ENCODE measurements around the gene UHMK1.
"Not testable (repeated sequence)": the region's sequence is repeated elsewhere in the genome, so short reads cannot be mapped to it uniquely, and the experiment has no call there.

Gene UHMK1

DNA sequence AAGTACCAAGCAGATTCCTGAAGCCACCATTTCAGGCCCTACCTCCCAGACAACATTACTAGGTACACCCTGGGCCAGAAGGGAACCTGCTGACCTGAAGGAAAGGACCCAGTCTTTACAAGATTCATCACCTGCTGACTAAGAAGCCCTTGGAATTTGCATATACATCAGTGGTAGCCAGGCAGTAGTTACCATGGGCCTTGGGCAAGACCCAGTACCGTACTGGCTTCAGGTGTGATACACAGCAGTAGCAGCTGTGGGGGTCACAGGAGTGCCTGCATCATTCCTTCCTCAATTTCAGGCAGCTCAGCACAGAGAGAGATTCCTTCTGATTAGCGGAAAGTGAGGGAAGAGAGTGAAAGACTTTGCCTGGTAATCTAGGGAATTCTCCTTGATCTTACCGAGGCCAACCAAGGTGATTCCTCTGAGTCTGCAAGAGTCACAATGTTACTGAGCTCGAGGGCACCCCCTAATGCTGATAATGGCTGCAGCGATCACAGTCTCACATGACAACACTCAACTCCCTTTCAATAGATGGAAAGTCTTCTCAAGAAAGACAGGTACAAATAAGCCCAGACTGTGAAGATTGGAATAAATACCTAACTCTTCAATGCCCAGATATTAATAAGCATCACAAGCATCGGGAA, 22.0 kb upstream of the UHMK1 start:
- H3K36me3 ChIP-seq (ENCODE audit: insufficient read depth, low read length): no peaks in the 10 kb centered on the region
- H3K27ac ChIP-seq (ENCODE audit: low read depth, low read length): no peak overlapping the region
- H3K4me1 ChIP-seq (ENCODE audit: control insufficient read depth, insufficient read depth, low read length, unreplicated experiment): no peaks in the 10 kb centered on the region
- H2AFZ ChIP-seq (ENCODE audit: low read length, unreplicated experiment): no peak overlapping the region
- H3K4me3 ChIP-seq (ENCODE audit: low read depth, low read length): no peak overlapping the region
- H3K79me2 ChIP-seq (ENCODE audit: control insufficient read depth, insufficient read depth, low read length, unreplicated experiment): no peaks in the 10 kb centered on the region
- H3K27me3 ChIP-seq (ENCODE audit: insufficient read depth, low read length): no peaks in the 10 kb centered on the region

DNA sequence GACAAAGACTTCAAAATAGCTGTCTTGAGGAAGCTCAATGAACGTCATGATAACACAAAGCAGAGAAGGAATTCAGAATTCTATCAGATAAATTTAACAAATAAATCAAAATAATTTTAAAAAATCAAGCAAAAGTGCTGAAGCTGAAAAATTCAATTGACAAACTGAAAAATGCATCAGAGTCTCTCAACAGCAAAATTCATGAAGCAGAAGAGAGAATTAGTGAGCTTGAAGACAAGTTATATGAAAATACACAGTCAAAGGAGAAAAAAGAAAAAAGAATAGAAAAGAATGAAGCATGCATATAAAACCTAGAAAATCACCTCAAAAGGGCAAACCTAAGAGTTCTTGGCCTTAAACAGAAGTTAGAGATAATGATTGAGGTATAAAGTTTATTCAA, 21.0 kb upstream of the UHMK1 start:
- no peaks in the 10 kb centered on the region for H3K79me2 ChIP-seq (ENCODE audit: control insufficient read depth, insufficient read depth, low read length, unreplicated experiment)
- no peaks in the 10 kb centered on the region for H3K27me3 ChIP-seq (ENCODE audit: insufficient read depth, low read length)
- H3K4me3 ChIP-seq (ENCODE audit: low read depth, low read length): no peak overlapping the region
- H3K27ac ChIP-seq (ENCODE audit: low read depth, low read length): no peak overlapping the region
- H3K36me3 ChIP-seq (ENCODE audit: insufficient read depth, low read length): no peaks in the 10 kb centered on the region
- H2AFZ ChIP-seq (ENCODE audit: low read length, unreplicated experiment): no peak overlapping the region
- H3K4me1 ChIP-seq (ENCODE audit: control insufficient read depth, insufficient read depth, low read length, unreplicated experiment): no peaks in the 10 kb centered on the region

DNA sequence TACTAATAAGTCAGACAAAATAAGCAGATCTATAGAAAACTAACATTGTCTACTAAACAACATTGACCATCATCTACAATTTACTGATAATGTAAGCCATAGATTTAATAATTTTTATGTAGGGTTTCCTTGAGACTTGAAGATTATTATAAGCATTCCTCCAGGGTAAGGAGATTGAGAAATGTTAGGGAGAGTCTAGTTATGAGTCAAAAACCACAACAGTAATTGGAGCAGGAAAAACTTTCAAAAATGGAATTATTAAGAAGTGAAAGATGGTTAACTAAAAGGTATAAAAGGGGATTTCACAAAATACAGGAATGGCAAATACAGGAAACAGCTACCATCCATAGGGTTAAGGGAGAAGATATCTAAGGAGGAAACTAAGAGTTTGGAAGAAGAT, 12.4 kb upstream of the UHMK1 start:
- H3K27ac ChIP-seq (ENCODE audit: low read depth, low read length): no peak overlapping the region
- no peaks in the 10 kb centered on the region for H3K27me3 ChIP-seq (ENCODE audit: insufficient read depth, low read length)
- no peak overlapping the region for H2AFZ ChIP-seq (ENCODE audit: low read length, unreplicated experiment)
- peaks cover 9% of the 10 kb centered on the region for H3K4me1 ChIP-seq (ENCODE audit: control insufficient read depth, insufficient read depth, low read length, unreplicated experiment)
- H3K36me3 ChIP-seq (ENCODE audit: insufficient read depth, low read length): no peaks in the 10 kb centered on the region
- H3K4me3 ChIP-seq (ENCODE audit: low read depth, low read length): no peak overlapping the region
- no peaks in the 10 kb centered on the region for H3K79me2 ChIP-seq (ENCODE audit: control insufficient read depth, insufficient read depth, low read length, unreplicated experiment)

DNA sequence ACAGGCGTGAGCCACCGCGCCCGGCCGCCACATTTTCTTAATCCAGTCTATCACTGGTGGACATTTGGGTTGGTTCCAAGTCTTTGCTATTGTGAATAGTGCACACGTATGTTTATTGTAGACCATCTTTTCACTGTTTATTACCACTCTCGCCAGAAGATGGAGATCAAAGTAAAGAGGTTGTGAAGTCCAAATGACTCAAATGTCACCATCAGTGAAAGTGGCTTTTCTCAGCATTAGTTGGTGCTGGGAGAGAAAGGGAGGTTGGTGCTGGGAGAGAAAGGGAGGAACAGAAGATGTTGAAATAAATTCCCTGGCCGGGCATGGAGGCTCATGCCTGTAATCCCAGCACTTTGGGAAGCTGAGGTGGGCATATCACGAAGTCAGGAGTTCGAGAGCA, 10.4 kb upstream of the UHMK1 start:
- Histone ChIP-seq H3K4me3 (ENCODE audit: low read depth, low read length) (no peak overlapping the region), H3K36me3 (ENCODE audit: insufficient read depth, low read length) (no peaks in the 10 kb centered on the region), H3K27me3 (ENCODE audit: insufficient read depth, low read length) (no peaks in the 10 kb centered on the region), H3K27ac (ENCODE audit: low read depth, low read length) (no peak overlapping the region), H2AFZ (ENCODE audit: low read length, unreplicated experiment) (no peak overlapping the region), H3K4me1 (ENCODE audit: control insufficient read depth, insufficient read depth, low read length, unreplicated experiment) (peaks cover 9% of the 10 kb centered on the region), H3K79me2 (ENCODE audit: control insufficient read depth, insufficient read depth, low read length, unreplicated experiment) (no peaks in the 10 kb centered on the region)

DNA sequence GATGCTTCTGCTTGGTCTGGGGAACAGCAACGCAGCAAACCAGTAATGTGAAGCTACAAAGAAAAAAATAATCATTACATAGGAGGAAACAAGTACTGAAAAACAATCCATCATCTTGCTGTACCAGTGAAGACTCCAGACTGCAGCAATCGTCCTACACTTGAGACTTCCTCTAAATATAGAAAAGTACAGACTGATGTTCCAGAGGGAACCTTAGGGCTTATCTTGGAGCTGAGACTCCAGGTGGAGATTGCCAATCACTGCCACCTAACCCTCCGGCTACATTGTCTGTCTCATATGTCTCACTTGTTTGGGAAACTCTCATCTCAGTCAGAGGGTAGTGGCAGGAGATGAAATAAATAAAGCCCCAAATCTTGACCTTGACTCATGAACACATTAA, 9.4 kb upstream of the UHMK1 start:
- Histone ChIP-seq H3K27me3 (ENCODE audit: insufficient read depth, low read length) (no peaks in the 10 kb centered on the region), H3K27ac (ENCODE audit: low read depth, low read length) (no peak overlapping the region), H3K4me1 (ENCODE audit: control insufficient read depth, insufficient read depth, low read length, unreplicated experiment) (peaks cover 9% of the 10 kb centered on the region)

DNA sequence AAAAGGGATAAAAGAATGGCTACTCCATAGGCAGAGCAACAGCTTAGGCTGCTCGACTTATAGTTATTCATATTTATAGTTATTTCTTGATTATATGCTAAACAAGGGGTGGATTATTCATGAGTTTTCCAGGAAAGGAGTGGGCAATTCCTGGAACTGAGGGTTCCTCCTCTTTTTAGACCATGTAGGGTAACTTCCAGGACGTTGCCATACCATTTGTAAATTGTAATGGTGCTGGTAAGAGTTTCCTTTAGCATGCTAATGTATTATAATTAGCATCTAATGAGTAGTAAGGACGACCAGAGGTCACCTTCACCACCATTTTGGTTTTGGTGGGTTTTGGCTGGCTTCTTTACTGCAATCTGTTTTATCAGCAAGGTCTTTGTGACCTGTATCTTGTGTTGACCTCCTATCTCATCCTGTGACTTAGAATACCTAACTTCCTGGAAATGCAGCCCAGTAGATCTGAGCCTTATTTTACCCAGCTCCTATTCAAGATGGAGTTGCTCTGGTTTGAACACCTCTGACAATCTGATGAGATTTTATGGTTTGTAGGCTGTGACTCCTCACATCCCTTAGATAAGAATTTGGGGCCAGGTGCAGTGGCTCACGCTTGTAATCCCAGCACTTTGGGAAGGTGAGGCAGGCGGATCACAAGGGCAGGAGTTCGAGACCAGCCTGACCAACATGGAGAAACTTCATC, 1.9 kb upstream of the UHMK1 start:
- H3K4me3 ChIP-seq (ENCODE audit: low read depth, low read length); H3K36me3 ChIP-seq (ENCODE audit: insufficient read depth, low read length); H2AFZ ChIP-seq (ENCODE audit: low read length, unreplicated experiment); H3K27me3 ChIP-seq (ENCODE audit: insufficient read depth, low read length); H3K4me1 ChIP-seq (ENCODE audit: control insufficient read depth, insufficient read depth, low read length, unreplicated experiment); H3K27ac ChIP-seq (ENCODE audit: low read depth, low read length): not testable (repeated sequence)
- peaks cover 35% of the 10 kb centered on the region for H3K79me2 ChIP-seq (ENCODE audit: control insufficient read depth, insufficient read depth, low read length, unreplicated experiment)

More for the DNA sequence above, 9.4 kb upstream of the UHMK1 start:
- Histone ChIP-seq H3K4me3 (ENCODE audit: low read depth, low read length) (no peak overlapping the region), H2AFZ (ENCODE audit: low read length, unreplicated experiment) (no peak overlapping the region), H3K79me2 (ENCODE audit: control insufficient read depth, insufficient read depth, low read length, unreplicated experiment) (no peaks in the 10 kb centered on the region), H3K36me3 (ENCODE audit: insufficient read depth, low read length) (no peaks in the 10 kb centered on the region)

DNA sequence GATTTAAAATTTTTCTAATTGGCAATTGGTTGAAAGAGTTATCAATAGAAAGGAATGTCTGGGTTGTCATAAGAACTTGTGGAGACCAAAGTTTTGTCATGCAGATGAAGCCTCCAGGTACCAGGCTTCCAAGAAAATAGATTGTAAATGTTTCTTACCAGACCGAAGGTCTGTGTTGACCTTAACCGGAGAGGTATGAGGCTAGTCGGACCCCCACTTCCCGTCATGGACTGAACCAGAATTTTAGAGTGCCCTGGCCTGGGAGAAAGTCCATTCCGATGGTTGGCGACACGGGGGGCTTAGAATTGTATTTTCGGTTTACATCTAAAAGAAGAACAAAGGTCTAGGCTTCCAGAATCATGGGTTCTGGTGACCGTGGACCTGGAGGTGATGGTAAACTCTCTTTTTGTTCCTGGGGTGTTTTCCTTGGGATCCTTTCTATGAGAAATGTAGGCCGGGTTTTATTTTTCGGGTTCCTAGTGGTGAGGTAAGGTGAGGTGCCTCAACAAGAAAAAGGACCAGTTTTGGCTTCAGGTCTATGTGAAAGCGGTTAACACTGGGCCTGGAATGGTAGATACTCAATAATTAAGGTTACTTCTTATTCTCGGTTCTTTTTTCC, 405 bp upstream of the UHMK1 start:
- peaks cover 12% of the 10 kb centered on the region for H3K36me3 ChIP-seq (ENCODE audit: insufficient read depth, low read length)
- peak overlapping the region; percentile 100 for H3K4me3 ChIP-seq (ENCODE audit: low read depth, low read length)
- H3K4me1 ChIP-seq (ENCODE audit: control insufficient read depth, insufficient read depth, low read length, unreplicated experiment): peaks cover 24% of the 10 kb centered on the region
- H3K27ac ChIP-seq (ENCODE audit: low read depth, low read length): peak overlapping the region; percentile 81; the same call in 1 of the 2 replicates
- peak overlapping the region; percentile 99 for H2AFZ ChIP-seq (ENCODE audit: low read length, unreplicated experiment)
- peaks cover 47% of the 10 kb centered on the region for H3K79me2 ChIP-seq (ENCODE audit: control insufficient read depth, insufficient read depth, low read length, unreplicated experiment)
- no peaks in the 10 kb centered on the region for H3K27me3 ChIP-seq (ENCODE audit: insufficient read depth, low read length)

DNA sequence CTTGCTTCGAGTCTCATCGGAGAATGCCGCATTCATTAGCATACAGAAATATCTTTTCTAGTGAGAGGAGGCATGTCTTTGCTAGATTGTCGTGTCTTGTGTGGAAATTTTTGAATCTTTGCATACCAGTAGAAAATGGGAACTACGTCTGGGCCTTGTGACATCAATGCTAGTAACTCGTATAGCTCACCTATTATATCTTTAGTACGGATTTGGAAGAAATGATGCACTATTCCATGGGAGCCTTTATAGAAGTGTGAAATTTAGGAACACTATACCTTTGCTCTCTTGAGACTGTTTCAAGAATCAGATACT, 835 bp downstream of the UHMK1 start:
- Histone ChIP-seq H2AFZ (ENCODE audit: low read length, unreplicated experiment) (peak overlapping the region; percentile 99), H3K4me1 (ENCODE audit: control insufficient read depth, insufficient read depth, low read length, unreplicated experiment) (peaks cover 33% of the 10 kb centered on the region), H3K27ac (ENCODE audit: low read depth, low read length) (peak overlapping the region; percentile 81), H3K79me2 (ENCODE audit: control insufficient read depth, insufficient read depth, low read length, unreplicated experiment) (peaks cover 52% of the 10 kb centered on the region), H3K4me3 (ENCODE audit: low read depth, low read length) (peak overlapping the region; percentile 100), H3K36me3 (ENCODE audit: insufficient read depth, low read length) (peaks cover 21% of the 10 kb centered on the region), H3K27me3 (ENCODE audit: insufficient read depth, low read length) (no peaks in the 10 kb centered on the region)

DNA sequence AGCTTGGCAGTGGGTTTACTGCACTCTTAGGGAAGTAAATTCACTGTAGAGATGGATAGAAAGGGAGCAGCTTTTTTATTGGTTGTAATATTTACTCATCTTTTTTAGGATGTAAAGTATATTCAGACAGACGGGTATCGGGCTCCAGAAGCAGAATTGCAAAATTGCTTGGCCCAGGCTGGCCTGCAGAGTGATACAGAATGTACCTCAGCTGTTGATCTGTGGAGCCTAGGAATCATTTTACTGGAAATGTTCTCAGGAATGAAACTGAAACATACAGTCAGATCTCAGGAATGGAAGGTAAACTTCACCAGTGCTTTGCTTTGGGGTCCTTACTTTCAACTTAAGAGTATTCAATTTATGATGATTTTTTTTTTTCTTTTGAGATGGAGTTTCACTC, 3.2 kb downstream of the UHMK1 start:
- H3K27me3 ChIP-seq (ENCODE audit: insufficient read depth, low read length): no peaks in the 10 kb centered on the region
- peaks cover 36% of the 10 kb centered on the region for H3K4me1 ChIP-seq (ENCODE audit: control insufficient read depth, insufficient read depth, low read length, unreplicated experiment)
- H3K36me3 ChIP-seq (ENCODE audit: insufficient read depth, low read length): peaks cover 39% of the 10 kb centered on the region
- no peak overlapping the region for H2AFZ ChIP-seq (ENCODE audit: low read length, unreplicated experiment)
- peaks cover 65% of the 10 kb centered on the region for H3K79me2 ChIP-seq (ENCODE audit: control insufficient read depth, insufficient read depth, low read length, unreplicated experiment)
- H3K4me3 ChIP-seq (ENCODE audit: low read depth, low read length): peak overlapping the region; percentile 100
- peak overlapping the region; percentile 87 for H3K27ac ChIP-seq (ENCODE audit: low read depth, low read length)

DNA sequence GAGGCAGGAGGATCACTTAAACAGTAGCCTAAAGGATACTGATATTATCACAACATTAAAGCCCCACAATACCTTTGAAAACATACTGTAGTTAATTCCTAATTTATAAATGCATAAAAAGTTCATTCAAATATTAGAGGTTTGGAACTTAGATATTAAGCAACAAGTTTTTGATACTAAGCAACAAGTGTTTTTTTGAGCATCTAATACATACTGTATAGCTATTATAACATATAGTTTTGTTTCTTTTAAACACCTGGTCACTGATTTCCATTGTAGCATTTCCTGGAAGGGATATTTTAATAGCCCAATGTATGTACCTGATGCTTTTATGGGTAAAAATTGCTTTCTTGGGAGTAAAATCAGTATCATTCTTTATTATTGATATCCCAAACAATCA, 4.5 kb downstream of the UHMK1 start:
- peak overlapping the region; percentile 49 for H3K4me3 ChIP-seq (ENCODE audit: low read depth, low read length)
- H3K27me3 ChIP-seq (ENCODE audit: insufficient read depth, low read length): no peaks in the 10 kb centered on the region
- H3K27ac ChIP-seq (ENCODE audit: low read depth, low read length): peak overlapping the region; percentile 87
- H2AFZ ChIP-seq (ENCODE audit: low read length, unreplicated experiment): no peak overlapping the region
- H3K79me2 ChIP-seq (ENCODE audit: control insufficient read depth, insufficient read depth, low read length, unreplicated experiment): peaks cover 65% of the 10 kb centered on the region
- H3K4me1 ChIP-seq (ENCODE audit: control insufficient read depth, insufficient read depth, low read length, unreplicated experiment): peaks cover 36% of the 10 kb centered on the region
- peaks cover 40% of the 10 kb centered on the region for H3K36me3 ChIP-seq (ENCODE audit: insufficient read depth, low read length)

DNA sequence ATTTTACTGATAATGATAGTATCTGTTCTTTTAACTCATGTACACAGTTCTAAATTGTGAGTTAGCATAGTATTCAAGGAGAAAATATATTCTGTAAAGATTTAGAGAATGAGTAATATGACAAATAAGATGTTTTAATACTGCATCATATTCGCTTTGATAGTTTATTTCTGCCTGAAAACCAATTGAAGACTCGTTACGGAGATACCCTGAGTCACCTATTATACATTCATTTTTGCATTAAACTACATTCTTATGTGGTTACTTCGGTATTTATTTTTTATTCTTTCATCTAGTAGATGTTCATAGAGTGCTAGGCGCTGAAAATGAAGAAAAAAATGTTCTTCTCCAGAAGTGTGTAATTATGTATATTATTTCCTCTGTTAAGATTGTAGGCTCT, 5.3 kb downstream of the UHMK1 start:
- no peaks in the 10 kb centered on the region for H3K27me3 ChIP-seq (ENCODE audit: insufficient read depth, low read length)
- H3K36me3 ChIP-seq (ENCODE audit: insufficient read depth, low read length): peaks cover 40% of the 10 kb centered on the region
- peak overlapping the region; percentile 49 for H3K4me3 ChIP-seq (ENCODE audit: low read depth, low read length)
- H3K4me1 ChIP-seq (ENCODE audit: control insufficient read depth, insufficient read depth, low read length, unreplicated experiment): peaks cover 36% of the 10 kb centered on the region
- peaks cover 59% of the 10 kb centered on the region for H3K79me2 ChIP-seq (ENCODE audit: control insufficient read depth, insufficient read depth, low read length, unreplicated experiment)
- H2AFZ ChIP-seq (ENCODE audit: low read length, unreplicated experiment): no peak overlapping the region
- H3K27ac ChIP-seq (ENCODE audit: low read depth, low read length): peak overlapping the region; percentile 87
